CD14-positive monocyte (primary cell): Measurements from ENCODE around the gene IQCN. TPM values are rescaled to one million over a fixed set of nuclear protein-coding genes. Genes with fewer than 3 reads are reported as not detected.

Experiments
- DNase-seq, 3 donors: peaks; one replicate each; pipeline ENCODE4 v3.0.0-alpha.2; 2011 to 2022
- H2AFZ ChIP-seq: 2 replicates; pipeline ENCODE4 v1.6.0; 2012; ENCODE audit warnings: mild to moderate bottlenecking, low read depth, low read length, inconsistent platforms; ENCODE audit not compliant: insufficient read depth, poor library complexity, severe bottlenecking
- H3K27ac ChIP-seq, 2 donors: 1 replicate in 1 of 2; 2 replicates in 1 of 2; pipeline ENCODE4 v1.5.1; 2012 to 2013; ENCODE audit warnings: low read length in 2 of 2, control low read depth in 1 of 2, inconsistent platforms in 1 of 2, low read depth in 1 of 2, mild to moderate bottlenecking in 1 of 2
- H3K27me3 ChIP-seq, 2 donors: one replicate each; pipeline versions ENCODE4 v1.6.0 to v1.6.1; 2011 to 2013; ENCODE audit warnings: low read length in 2 of 2; ENCODE audit not compliant: control insufficient read depth in 2 of 2, insufficient read depth in 2 of 2
- H3K36me3 ChIP-seq, 2 donors: replicated peaks in 1 of 2; 1 replicate in 1 of 2; 2 replicates in 1 of 2; pipeline versions ENCODE4 v1.5.1 to v1.6.1; 2012 to 2013; ENCODE audit warnings: low read length in 2 of 2, control low read depth in 1 of 2, inconsistent platforms in 1 of 2, mild to moderate bottlenecking in 1 of 2; ENCODE audit not compliant: insufficient read depth in 2 of 2, control insufficient read depth in 1 of 2
- H3K4me1 ChIP-seq, 2 donors: 1 replicate in 1 of 2; 2 replicates in 1 of 2; pipeline versions ENCODE4 v1.5.1 to v1.6.1; 2012 to 2013; ENCODE audit warnings: low read length in 2 of 2, control low read depth in 1 of 2, inconsistent platforms in 1 of 2, mild to moderate bottlenecking in 1 of 2, moderate library complexity in 1 of 2; ENCODE audit not compliant: insufficient read depth in 2 of 2, control insufficient read depth in 1 of 2
- H3K4me2 ChIP-seq: replicated peaks from 2 replicates; pipeline ENCODE3; 2012; ENCODE audit warnings: low read length, moderate library complexity, mild to moderate bottlenecking; ENCODE audit not compliant: poor library complexity, severe bottlenecking; ENCODE audit errors: extremely low read depth
- H3K4me3 ChIP-seq, 3 experiments: fragments of 200-600 bp in 1 of 3; sonication (generic) in 1 of 3; replicated peaks in 1 of 3; 1 replicate in 2 of 3; 2 replicates in 1 of 3; pipeline ENCODE4 v1.5.1; 2011 to 2013; ENCODE audit warnings: low read length in 3 of 3, mild to moderate bottlenecking in 3 of 3, control low read depth in 2 of 3, low read depth in 2 of 3, inconsistent platforms in 1 of 3, moderate library complexity in 1 of 3
- H3K79me2 ChIP-seq: 2 replicates; pipeline ENCODE4 v1.6.0; 2012; ENCODE audit warnings: mild to moderate bottlenecking, control low read depth, inconsistent platforms, low read length, moderate library complexity; ENCODE audit not compliant: insufficient read depth
- H3K9ac ChIP-seq: 2 replicates; pipeline ENCODE4 v1.6.0; 2017; ENCODE audit warnings: low read length, mild to moderate bottlenecking; ENCODE audit not compliant: insufficient read depth, poor library complexity, severe bottlenecking
- H3K9me3 ChIP-seq, 2 donors: replicated peaks in 1 of 2; 1 replicate in 1 of 2; 2 replicates in 1 of 2; pipeline versions ENCODE4 v1.5.1 to v1.6.1; 2012 to 2013; ENCODE audit warnings: low read length in 2 of 2, control low read depth in 1 of 2; ENCODE audit not compliant: control insufficient read depth in 1 of 2, insufficient read depth in 1 of 2
- H4K20me1 ChIP-seq: 2 replicates; pipeline ENCODE4 v1.6.0; 2012; ENCODE audit warnings: mild to moderate bottlenecking, low read length, control low read depth, moderate library complexity; ENCODE audit not compliant: insufficient read depth
- H3K27ac Mint-ChIP-seq, 7 donors: one replicate each; pipeline ENCODE4 v1.8.0; 2020; ENCODE audit warnings: mild to moderate bottlenecking in 7 of 7, mixed read lengths in 7 of 7, moderate library complexity in 6 of 7, inconsistent platforms in 2 of 7
- H3K27me3 Mint-ChIP-seq, 3 donors: one replicate each; pipeline ENCODE4 v1.8.0; 2021 to 2022; ENCODE audit warnings: low read depth in 3 of 3, mild to moderate bottlenecking in 3 of 3, mixed read lengths in 3 of 3, moderate library complexity in 3 of 3, inconsistent platforms in 1 of 3
- H3K36me3 Mint-ChIP-seq, 2 donors: one replicate each; pipeline ENCODE4 v1.8.0; 2020; ENCODE audit warnings: mixed read lengths in 2 of 2, inconsistent platforms in 1 of 2, mild to moderate bottlenecking in 1 of 2
- H3K4me1 Mint-ChIP-seq: one replicate; pipeline ENCODE4 v1.8.0; 2020; ENCODE audit warnings: mild to moderate bottlenecking, mixed read lengths
- H3K4me3 Mint-ChIP-seq, 2 donors: one replicate each; pipeline ENCODE4 v1.8.0; 2020; ENCODE audit warnings: mild to moderate bottlenecking in 2 of 2, mixed read lengths in 2 of 2, moderate library complexity in 1 of 2
- H3K9me3 Mint-ChIP-seq, 7 donors: one replicate each; pipeline ENCODE4 v1.8.0; 2020 to 2022; ENCODE audit warnings: mixed read lengths in 7 of 7, mild to moderate bottlenecking in 6 of 7, moderate library complexity in 6 of 7, inconsistent platforms in 2 of 7
- CTCF ChIP-seq: fragments of 200-600 bp; IDR thresholded peaks from one replicate; pipeline ENCODE4 v1.8.0; 2022; ENCODE audit warnings: antibody characterized with exemption, mild to moderate bottlenecking
- WGBS: methylation state at CpG from one replicate; pipeline ENCODE4 v1.1.5; 2013; ENCODE audit warnings: missing lambda C conversion rate; ENCODE audit not compliant: insufficient coverage; 5-methylcytosine and 5-hydroxymethylcytosine counted together
- intact Hi-C, 2 donors: fragments of 100-400 bp; cut with micrococcal nuclease; formaldehyde crosslinking; loops; one replicate each; pipeline versions ENCODE4 v1.15.0 to v1.15.1; 2023
- polyA plus RNA-seq, 3 donors: library from polyadenylated mRNA; depleted of rRNA in 1 of 3; unstranded in 2 of 3; stranded (reverse) in 1 of 3; fragments of 300-500 nt in 2 of 3; fragments of >200 nt in 1 of 3; fragmentation: Illumina TruSeq in 2 of 3; gene quantifications; 1 replicate in 2 of 3; 2 replicates in 1 of 3; pipeline ENCODE4 v1.2.3, GENCODE V29; 2012 to 2021

IQCN gene
- polyA plus RNA-seq, 3 donors = 6.9 TPM; not detected in 2

GRCh38 chr19:18262917-18263316, 11.3 kb downstream of the IQCN start:
- Mint-ChIP-seq H3K4me1 (peaks cover 1% of the 10 kb centered on the region), H3K27me3 (peaks cover 0 to 2% (median 0%) of the 10 kb centered on the region in 3 donors), H3K36me3 (peaks cover 20 to 22% of the 10 kb centered on the region in 2 donors), H3K4me3 (no peak overlapping the region), H3K27ac (peak overlapping the region in 1 of 7 donors; percentile 45), H3K9me3 (no peaks in the 10 kb centered on the region)
- Histone ChIP-seq H3K27ac (no peak overlapping the region), H3K4me3 (no peak overlapping the region), H3K9me3 (no peaks in the 10 kb centered on the region), H3K4me2 (no peak overlapping the region), H3K27me3 (no peaks in the 10 kb centered on the region), H3K4me1 (no peaks in the 10 kb centered on the region), H3K9ac (no peak overlapping the region), H3K79me2 (no peaks in the 10 kb centered on the region), H2AFZ (no peak overlapping the region), H3K36me3 (peaks cover 5 to 20% of the 10 kb centered on the region in 2 donors), H4K20me1 (peaks cover 11% of the 10 kb centered on the region)
- TF ChIP-seq CTCF = no peak
- DNase-seq = no peak
- intact Hi-C loops = no loop called here
- 95% methylated on average over 9 of the region's 10 CpGs for WGBS

- Histone ChIP-seq H3K27me3 (no peaks in the 10 kb centered on the region), H3K4me1 (no peaks in the 10 kb centered on the region), H3K9me3 (no peaks in the 10 kb centered on the region), H3K36me3 (peaks cover 5 to 15% of the 10 kb centered on the region in 2 donors), H2AFZ (no peak overlapping the region), H3K4me3 (no peak overlapping the region), H3K4me2 (no peak overlapping the region), H4K20me1 (peaks cover 11% of the 10 kb centered on the region), H3K27ac (no peak overlapping the region), H3K79me2 (no peaks in the 10 kb centered on the region), H3K9ac (no peak overlapping the region)
- TF ChIP-seq CTCF = no peak
- H3K9me3 Mint-ChIP-seq = no peaks in the 10 kb centered on the region
- H3K27ac Mint-ChIP-seq = peak overlapping the region in 1 of 7 donors; percentile 71
- H3K27me3 Mint-ChIP-seq = peaks cover 0 to 2% (median 0%) of the 10 kb centered on the region in 3 donors
- no peak overlapping the region for H3K4me3 Mint-ChIP-seq
- intact Hi-C loops = no loop called here
- DNase-seq = no peak
- H3K36me3 Mint-ChIP-seq = peaks cover 14 to 15% of the 10 kb centered on the region in 2 donors
- H3K4me1 Mint-ChIP-seq = peaks cover 1% of the 10 kb centered on the region
These were observed 12.1 kb downstream of the IQCN start for GRCh38 chr19:18262144-18262543.
